H9 (cell line): ENCODE measurements around the gene LARP6. TPM values are rescaled to one million over a fixed set of nuclear protein-coding genes. Genes with fewer than 3 reads are reported as not detected.
A peak's percentile ranks its signal among the peaks of the same experiment; 100 is the strongest.

Experiments
- DNase-seq: peaks from one replicate; pipeline ENCODE4 v3.0.0-alpha.2; 2017
- H2AFZ ChIP-seq: one replicate; pipeline ENCODE4 v1.6.1; 2013; ENCODE audit warnings: mild to moderate bottlenecking, low read length, control low read depth, moderate library complexity
- H2AK5ac ChIP-seq: 2 replicates; pipeline ENCODE4 v1.6.1; 2013; ENCODE audit warnings: low read length, control low read depth, mixed read lengths; ENCODE audit not compliant: insufficient read length
- H2BK120ac ChIP-seq: one replicate; pipeline ENCODE4 v1.6.1; 2013; ENCODE audit warnings: low read depth, mild to moderate bottlenecking, low read length, control low read depth, inconsistent platforms; ENCODE audit not compliant: poor library complexity, severe bottlenecking
- H2BK12ac ChIP-seq: 2 replicates; pipeline ENCODE4 v1.6.1; 2013; ENCODE audit warnings: low read length, control low read depth, mixed read lengths, low read depth; ENCODE audit not compliant: insufficient read length
- H2BK15ac ChIP-seq: 2 replicates; pipeline ENCODE4 v1.6.1; 2013; ENCODE audit warnings: low read depth, low read length, control low read depth
- H2BK20ac ChIP-seq: one replicate; pipeline ENCODE4 v1.6.1; 2013; ENCODE audit warnings: low read depth, mild to moderate bottlenecking, low read length, control low read depth, inconsistent platforms; ENCODE audit not compliant: poor library complexity, severe bottlenecking
- H2BK5ac ChIP-seq: 2 replicates; pipeline ENCODE4 v1.6.1; 2013; ENCODE audit warnings: low read length, control low read depth, mixed read lengths; ENCODE audit not compliant: insufficient read length
- H3K14ac ChIP-seq: 2 replicates; pipeline ENCODE4 v1.6.1; 2013; ENCODE audit warnings: low read length, control low read depth; ENCODE audit not compliant: insufficient read depth
- H3K18ac ChIP-seq: 2 replicates; pipeline ENCODE4 v1.6.1; 2013; ENCODE audit warnings: low read depth, mild to moderate bottlenecking, mixed read lengths, low read length, control low read depth; ENCODE audit not compliant: insufficient read length
- H3K23ac ChIP-seq: 2 replicates; pipeline ENCODE4 v1.6.1; 2013; ENCODE audit warnings: low read length, control low read depth, mixed read lengths, low read depth; ENCODE audit not compliant: insufficient read length
- H3K23me2 ChIP-seq: 2 replicates; pipeline ENCODE4 v1.6.1; 2013; ENCODE audit warnings: low read depth, mild to moderate bottlenecking, mixed read lengths, low read length, control low read depth; ENCODE audit not compliant: insufficient read length, poor library complexity, severe bottlenecking
- H3K27ac ChIP-seq: 2 replicates; pipeline ENCODE4 v1.5.1; 2013; ENCODE audit warnings: low read length, control low read depth, mixed read lengths, low read depth; ENCODE audit not compliant: insufficient read length
- H3K27me3 ChIP-seq: 2 replicates; pipeline ENCODE4 v1.6.1; 2013; ENCODE audit warnings: low read length, control low read depth, inconsistent platforms; ENCODE audit not compliant: insufficient read depth
- H3K4ac ChIP-seq: 2 replicates; pipeline ENCODE4 v1.6.1; 2013; ENCODE audit warnings: low read depth, mild to moderate bottlenecking, control low read depth, inconsistent platforms, low read length, moderate library complexity
- H3K4me1 ChIP-seq: 2 replicates; pipeline ENCODE4 v1.6.1; 2013; ENCODE audit warnings: low read length, control low read depth, inconsistent platforms; ENCODE audit not compliant: insufficient read depth
- H3K4me2 ChIP-seq: 2 replicates; pipeline ENCODE4 v1.6.1; 2013; ENCODE audit warnings: low read length, control low read depth, mixed read lengths; ENCODE audit not compliant: insufficient read length, insufficient read depth
- H3K56ac ChIP-seq: 2 replicates; pipeline ENCODE4 v1.6.1; 2013; ENCODE audit warnings: low read depth, mild to moderate bottlenecking, mixed read lengths, low read length, control low read depth; ENCODE audit not compliant: insufficient read length
- H3K79me1 ChIP-seq: 2 replicates; pipeline ENCODE4 v1.6.1; 2013; ENCODE audit warnings: low read depth, mild to moderate bottlenecking, moderate library complexity, low read length, control low read depth, inconsistent platforms; ENCODE audit not compliant: insufficient read depth, poor library complexity, severe bottlenecking
- H3K79me2 ChIP-seq: 2 replicates; pipeline ENCODE4 v1.6.1; 2013; ENCODE audit warnings: low read length, control low read depth, inconsistent platforms; ENCODE audit not compliant: insufficient read depth
- H3K9ac ChIP-seq: 2 replicates; pipeline ENCODE4 v1.6.1; 2013; ENCODE audit warnings: low read length, control low read depth, mixed read lengths; ENCODE audit not compliant: insufficient read length; ENCODE audit errors: extremely low read depth
- H3K9me3 ChIP-seq: one replicate; pipeline ENCODE4 v1.6.1; 2013; ENCODE audit warnings: low read depth, low read length, inconsistent platforms; ENCODE audit not compliant: control insufficient read depth
- H3T11ph ChIP-seq: one replicate; pipeline ENCODE4 v1.6.1; 2013; ENCODE audit warnings: mild to moderate bottlenecking, low read length, control low read depth, inconsistent platforms
- H4K20me1 ChIP-seq: one replicate; pipeline ENCODE4 v1.6.1; 2013; ENCODE audit not compliant: control insufficient read depth, insufficient read length, insufficient read depth
- H4K5ac ChIP-seq: 2 replicates; pipeline ENCODE4 v1.6.1; 2013; ENCODE audit warnings: low read depth, mild to moderate bottlenecking, mixed read lengths, low read length, control low read depth; ENCODE audit not compliant: insufficient read length
- H4K8ac ChIP-seq: replicated peaks from 2 replicates; pipeline ENCODE4 v1.6.1; 2013; ENCODE audit warnings: low read length, control low read depth, mixed read lengths, low read depth; ENCODE audit not compliant: insufficient read length
- H4K91ac ChIP-seq: 2 replicates; pipeline ENCODE4 v1.6.1; 2013; ENCODE audit warnings: low read depth, mild to moderate bottlenecking, moderate library complexity, mixed read lengths, low read length, control low read depth; ENCODE audit not compliant: insufficient read length
- H3K27ac Mint-ChIP-seq, 3 experiments: 2 replicates in 2 of 3; 3 replicates in 1 of 3; pipeline ENCODE4 v1.8.0; 2020 to 2021; ENCODE audit warnings: mixed read lengths in 3 of 3, mild to moderate bottlenecking in 1 of 3, moderate library complexity in 1 of 3
- H3K27me3 Mint-ChIP-seq: 2 replicates; pipeline ENCODE4 v1.8.0; 2021; ENCODE audit warnings: low read depth, mild to moderate bottlenecking, moderate library complexity, mixed read lengths
- H3K36me3 Mint-ChIP-seq, 3 experiments: 2 replicates in 2 of 3; 3 replicates in 1 of 3; pipeline ENCODE4 v1.8.0; 2020 to 2021; ENCODE audit warnings: low read depth in 3 of 3, mixed read lengths in 3 of 3; ENCODE audit not compliant: insufficient read depth in 1 of 3
- H3K4me1 Mint-ChIP-seq, 2 experiments: 2 replicates each; pipeline ENCODE4 v1.8.0; 2020; ENCODE audit warnings: mixed read lengths in 2 of 2
- H3K4me3 Mint-ChIP-seq, 2 experiments: 2 replicates in 1 of 2; 3 replicates in 1 of 2; pipeline ENCODE4 v1.8.0; 2020 to 2021; ENCODE audit warnings: mild to moderate bottlenecking in 2 of 2, mixed read lengths in 2 of 2, moderate library complexity in 1 of 2
- H3K9me3 Mint-ChIP-seq, 2 experiments: 2 replicates in 1 of 2; 3 replicates in 1 of 2; pipeline ENCODE4 v1.8.0; 2020; ENCODE audit warnings: mild to moderate bottlenecking in 2 of 2, mixed read lengths in 2 of 2, moderate library complexity in 1 of 2
- WGBS: extraction: QIAGEN DNeasy Blood & Tissue Kit; methylation state at CpG from one replicate; pipeline ENCODE4 v1.1.7; 2013; ENCODE audit warnings: missing lambda C conversion rate, low lambda C conversion rate, mixed read lengths; ENCODE audit not compliant: insufficient read length; ENCODE audit errors: extremely low coverage; 5-methylcytosine and 5-hydroxymethylcytosine counted together
- long read RNA-seq: library from polyadenylated mRNA; unstranded; transcript quantifications from one replicate; pipeline ENCODE4 v2.0.0, GENCODE V29; 2020
- total RNA-seq: library from RNA; stranded (reverse); gene quantifications from 2 replicates; pipeline ENCODE4 v1.2.1, GENCODE V29; 2021
- TF ChIP-seq, protein P1 (sequence below): fragments of 200-600 bp; sonication (generic); conservative IDR thresholded peaks from 3 replicates; pipeline ENCODE4 v1.8.0; 2021; ENCODE audit warnings: antibody characterized with exemption, mild to moderate bottlenecking

Gene LARP6
- total RNA-seq, result 15.1 and 18.9 TPM in 2 replicates
- long read RNA-seq, full-length matches to known transcripts, result 1 of 4 reads
- long read RNA-seq, partial matches to known transcripts, result 0 of 4 reads
- long read RNA-seq, other reads (novel, unspliced or antisense), result 3 of 4 reads

DNA sequence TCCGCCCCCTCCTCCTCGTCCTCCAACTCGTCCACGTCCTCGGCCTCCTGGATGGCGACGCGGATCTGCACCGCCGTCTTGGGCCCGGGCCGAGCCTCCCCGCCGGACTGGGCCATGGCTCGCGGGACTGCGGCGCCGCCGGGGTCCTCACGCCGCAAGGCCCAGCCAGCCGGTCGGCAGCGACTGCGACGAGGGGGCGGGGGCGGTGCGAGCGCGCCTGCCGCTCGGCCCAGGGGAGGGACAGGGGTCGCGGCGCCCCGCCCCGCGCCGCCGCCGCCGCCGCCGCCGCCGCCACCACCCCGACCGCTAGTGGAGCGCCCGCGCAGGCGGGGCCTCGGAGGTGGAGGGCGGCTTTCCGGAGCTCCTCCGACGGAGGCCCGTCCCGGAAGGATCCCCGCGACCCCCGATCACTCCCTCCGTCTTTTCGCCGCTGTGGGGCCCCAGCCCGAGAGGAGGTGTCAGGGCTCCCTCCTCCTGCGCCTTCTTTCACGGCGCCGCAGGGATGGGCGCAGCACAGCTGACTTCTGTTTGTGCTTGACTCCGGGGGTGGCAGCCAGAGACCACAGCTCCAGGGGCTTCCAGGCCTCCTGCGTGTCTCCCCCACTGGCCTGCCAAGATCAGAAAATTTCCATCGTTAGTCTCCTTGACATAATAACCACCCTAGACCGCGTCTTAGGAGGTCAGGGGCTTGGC, at the start of gene LARP6:
Gene LARP6 (minus strand): TSS at position 185 of the 693 bp plus-strand sequence. CDS start 69 bp downstream, at position 116.
- TF ChIP-seq, protein P1, sequence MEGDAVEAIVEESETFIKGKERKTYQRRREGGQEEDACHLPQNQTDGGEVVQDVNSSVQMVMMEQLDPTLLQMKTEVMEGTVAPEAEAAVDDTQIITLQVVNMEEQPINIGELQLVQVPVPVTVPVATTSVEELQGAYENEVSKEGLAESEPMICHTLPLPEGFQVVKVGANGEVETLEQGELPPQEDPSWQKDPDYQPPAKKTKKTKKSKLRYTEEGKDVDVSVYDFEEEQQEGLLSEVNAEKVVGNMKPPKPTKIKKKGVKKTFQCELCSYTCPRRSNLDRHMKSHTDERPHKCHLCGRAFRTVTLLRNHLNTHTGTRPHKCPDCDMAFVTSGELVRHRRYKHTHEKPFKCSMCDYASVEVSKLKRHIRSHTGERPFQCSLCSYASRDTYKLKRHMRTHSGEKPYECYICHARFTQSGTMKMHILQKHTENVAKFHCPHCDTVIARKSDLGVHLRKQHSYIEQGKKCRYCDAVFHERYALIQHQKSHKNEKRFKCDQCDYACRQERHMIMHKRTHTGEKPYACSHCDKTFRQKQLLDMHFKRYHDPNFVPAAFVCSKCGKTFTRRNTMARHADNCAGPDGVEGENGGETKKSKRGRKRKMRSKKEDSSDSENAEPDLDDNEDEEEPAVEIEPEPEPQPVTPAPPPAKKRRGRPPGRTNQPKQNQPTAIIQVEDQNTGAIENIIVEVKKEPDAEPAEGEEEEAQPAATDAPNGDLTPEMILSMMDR, result no peak
- H3K27ac ChIP-seq, result no peak within 1 kb of the TSS
- H3K56ac ChIP-seq, result no peak within 1 kb of the TSS
- no peak within 1 kb of the TSS for H2BK5ac ChIP-seq
- H3K14ac ChIP-seq, result peak within 1 kb of the TSS; percentile 21; the same call in 1 of the 2 replicates
- H3K79me1 ChIP-seq, result no peaks in the 10 kb centered on the region
- H4K5ac ChIP-seq, result no peak within 1 kb of the TSS
- Mint-ChIP-seq H3K4me1 (peaks cover 13 to 16% of the 10 kb centered on the region in 2 experiments), H3K27ac (peak within 1 kb of the TSS in 1 of 3 experiments; percentile 30; a peak in 2 of 7 replicates), H3K36me3 (peaks cover 11 to 14% (median 12%) of the 10 kb centered on the region in 3 experiments), H3K9me3 (peaks cover 0 to 2% of the 10 kb centered on the region in 2 experiments; a peak in 1 of 5 replicates), H3K27me3 (peaks cover 30% of the 10 kb centered on the region), H3K4me3 (peak within 1 kb of the TSS; percentile 82 to 96)
- peaks cover 12% of the 10 kb centered on the region for H3K23me2 ChIP-seq
- H4K8ac ChIP-seq, result no peak within 1 kb of the TSS
- no peak within 1 kb of the TSS for H2BK120ac ChIP-seq
- no peaks in the 10 kb centered on the region for H3K27me3 ChIP-seq
- no peak within 1 kb of the TSS for H2BK12ac ChIP-seq
- no peak within 1 kb of the TSS for H3K9ac ChIP-seq
- H3K4me1 ChIP-seq, result no peaks in the 10 kb centered on the region
- H3K9me3 ChIP-seq, result no peaks in the 10 kb centered on the region
- H2AFZ ChIP-seq, result no peak within 1 kb of the TSS
- H3K4ac ChIP-seq, result no peak within 1 kb of the TSS
- H3K23ac ChIP-seq, result no peak within 1 kb of the TSS
- no peak within 1 kb of the TSS for H2BK20ac ChIP-seq
- H2AK5ac ChIP-seq, result no peak within 1 kb of the TSS
- H3K4me2 ChIP-seq, result peak within 1 kb of the TSS; percentile 44
- no peak within 1 kb of the TSS for H2BK15ac ChIP-seq
- no peak within 1 kb of the TSS for H3K18ac ChIP-seq
- peak; percentile 72 for DNase-seq
- H4K91ac ChIP-seq, result no peak within 1 kb of the TSS
- WGBS, result no CpG with 5 or more reads among the region's 78 CpGs
- no peaks in the 10 kb centered on the region for H3K79me2 ChIP-seq
- no peak within 1 kb of the TSS for H3T11ph ChIP-seq
- no peaks in the 10 kb centered on the region for H4K20me1 ChIP-seq
